Fibroblast of villous mesenchyme (primary cell): ENCODE measurements around the gene HGFAC. TPM values are rescaled to one million over a fixed set of nuclear protein-coding genes. Genes with fewer than 3 reads are reported as not detected.

ENCODE experiments used
- DNase-seq: peaks from one replicate; pipeline ENCODE4 v3.0.0-alpha.2; 2010; ENCODE audit warnings: low read depth
- H3K4me3 ChIP-seq: 2 replicates; pipeline ENCODE4 v1.5.1; 2011; ENCODE audit warnings: low read depth, mild to moderate bottlenecking, low read length
- CTCF ChIP-seq: IDR thresholded peaks from 2 replicates; pipeline ENCODE4 v1.5.1; 2012; ENCODE audit warnings: low read depth, mild to moderate bottlenecking, low read length; ENCODE audit not compliant: insufficient read depth
- total RNA-seq: library from RNA; depleted of rRNA; stranded (reverse); fragments of >200 nt; gene quantifications from 2 replicates; pipeline ENCODE4 v1.2.3, GENCODE V29; 2012

HGFAC gene
- total RNA-seq, 1 donor: not detected

GRCh38 chr4:3401436-3402171, 40.2 kb upstream of the HGFAC start:
- peak; percentile 29 for DNase-seq
- no peak overlapping the region for H3K4me3 ChIP-seq
- no peak for TF ChIP-seq CTCF

- DNase-seq: peak; percentile 19
- TF ChIP-seq CTCF: no peak
- no peak overlapping the region for H3K4me3 ChIP-seq
These were observed 39.0 kb upstream of the HGFAC start for GRCh38 chr4:3402491-3403347.

- TF ChIP-seq CTCF: no peak
- H3K4me3 ChIP-seq: no peak overlapping the region
- no peak for DNase-seq
These were observed 38.3 kb upstream of the HGFAC start for GRCh38 chr4:3403348-3403906.

- no peak for DNase-seq
These were observed 37.2 kb upstream of the HGFAC start for GRCh38 chr4:3404546-3404945.

GRCh38 chr4:3405176-3405575, 36.6 kb upstream of the HGFAC start:
- TF ChIP-seq CTCF: no peak
- no peak for DNase-seq
- no peak overlapping the region for H3K4me3 ChIP-seq

More at GRCh38 chr4:3404546-3404945, 37.2 kb upstream of the HGFAC start:
- no peak for TF ChIP-seq CTCF
- H3K4me3 ChIP-seq: no peak overlapping the region

- no peak for TF ChIP-seq CTCF
- no peak for DNase-seq
- H3K4me3 ChIP-seq: no peak overlapping the region
These were observed 35.7 kb upstream of the HGFAC start for GRCh38 chr4:3406021-3406420.
